ENCODE results near the gene NELL2. TPM values are rescaled to one million over a fixed set of nuclear protein-coding genes. Genes with fewer than 3 reads are reported as not detected.
A peak's percentile ranks its signal among the peaks of the same experiment; 100 is the strongest.
"Not testable (repeated sequence)": the region's sequence is repeated elsewhere in the genome, so short reads cannot be mapped to it uniquely, and the experiment has no call there.

Gene NELL2
- polyA plus RNA-seq, 1 donor from 2014 or later, result 5.2 TPM

GRCh38 chr12:44863867-44864266 lies 12.2 kb downstream of the NELL2 start:
- Mint-ChIP-seq H3K4me3 (no peak overlapping the region), H3K36me3 (no peaks in the 10 kb centered on the region), H3K27me3 (peaks cover 4% of the 10 kb centered on the region), H3K9me3 (peaks cover 5 to 27% (median 16%) of the 10 kb centered on the region in 3 donors), H3K4me1 (no peaks in the 10 kb centered on the region), H3K27ac (no peak overlapping the region)

- no peaks in the 10 kb centered on the region for H3K4me1 Mint-ChIP-seq
- no peaks in the 10 kb centered on the region for H3K27me3 Mint-ChIP-seq
- peaks cover 3 to 27% (median 13%) of the 10 kb centered on the region in 3 donors for H3K9me3 Mint-ChIP-seq
- no peak overlapping the region for H3K4me3 Mint-ChIP-seq
- H3K36me3 Mint-ChIP-seq, result no peaks in the 10 kb centered on the region
- no peak overlapping the region for H3K27ac Mint-ChIP-seq
Observed at GRCh38 chr12:44859998-44860689, 16.0 kb downstream of the NELL2 start.

DNA sequence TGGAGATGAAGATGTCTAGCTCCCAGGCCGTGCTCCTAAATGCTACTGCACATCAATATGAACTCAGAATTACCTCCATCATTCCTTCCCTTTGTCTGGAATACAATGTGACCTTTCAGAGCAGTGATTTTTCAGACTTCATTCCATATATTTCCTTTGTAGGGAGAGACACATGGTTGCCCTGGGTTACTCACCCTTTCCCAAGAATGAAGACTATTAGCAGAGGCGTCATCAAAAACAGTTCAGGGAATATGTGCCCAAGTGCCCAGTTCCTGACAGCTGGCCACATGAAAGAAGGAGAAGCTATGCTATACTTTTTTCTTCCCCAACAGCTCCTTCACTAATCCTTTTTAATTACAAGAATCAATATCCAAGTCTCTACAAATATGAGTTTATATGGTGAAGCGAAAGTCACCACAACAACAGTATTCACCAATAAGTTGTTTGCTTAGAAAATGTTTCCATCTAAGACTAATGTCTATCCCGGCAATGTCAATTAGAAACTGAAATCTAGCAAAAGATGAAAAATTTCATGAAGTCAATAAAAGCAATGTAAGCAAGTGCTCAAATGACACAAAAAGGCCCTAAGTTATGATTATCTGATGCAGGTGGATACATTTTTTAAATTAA lies 17.8 kb downstream of the NELL2 start:
- no peak overlapping the region for H3K27ac Mint-ChIP-seq
- peaks cover 2% of the 10 kb centered on the region for H3K27me3 Mint-ChIP-seq
- no peaks in the 10 kb centered on the region for H3K36me3 Mint-ChIP-seq
- H3K9me3 Mint-ChIP-seq, result peaks cover 3 to 17% (median 5%) of the 10 kb centered on the region in 3 donors
- no peak overlapping the region for H3K4me3 Mint-ChIP-seq
- H3K4me1 Mint-ChIP-seq, result no peaks in the 10 kb centered on the region

GRCh38 chr12:44852483-44852882 lies 23.6 kb downstream of the NELL2 start:
- H3K27me3 Mint-ChIP-seq, result peaks cover 2% of the 10 kb centered on the region
- no peaks in the 10 kb centered on the region for H3K36me3 Mint-ChIP-seq
- peaks cover 10 to 16% (median 15%) of the 10 kb centered on the region in 3 donors for H3K4me1 Mint-ChIP-seq
- H3K27ac Mint-ChIP-seq, result no peak overlapping the region
- no peak overlapping the region for H3K4me3 Mint-ChIP-seq
- H3K9me3 Mint-ChIP-seq, result no peaks in the 10 kb centered on the region

DNA sequence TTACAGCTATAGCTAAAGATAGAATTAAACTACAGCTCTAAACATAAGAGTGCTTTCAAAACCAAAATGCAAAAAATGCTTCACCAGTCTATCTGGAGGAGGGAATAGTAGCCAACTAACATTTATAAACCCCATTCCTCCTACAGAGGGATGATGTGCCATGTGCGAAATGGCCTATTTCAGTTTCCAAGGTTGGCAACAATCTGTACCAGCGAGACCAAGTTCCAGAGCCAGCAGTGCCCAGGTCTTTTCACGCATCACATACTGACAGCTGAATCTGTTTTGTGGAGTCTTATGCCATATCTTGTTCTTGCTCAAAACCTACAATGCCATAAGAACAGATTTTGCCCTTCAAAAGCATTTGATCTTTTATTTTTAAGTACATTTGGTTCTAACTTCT lies 24.5 kb downstream of the NELL2 start:
- Mint-ChIP-seq H3K4me3 (no peak overlapping the region), H3K27me3 (peaks cover 2% of the 10 kb centered on the region), H3K27ac (no peak overlapping the region), H3K4me1 (peaks cover 15 to 20% (median 19%) of the 10 kb centered on the region in 3 donors), H3K9me3 (no peaks in the 10 kb centered on the region), H3K36me3 (no peaks in the 10 kb centered on the region)

DNA sequence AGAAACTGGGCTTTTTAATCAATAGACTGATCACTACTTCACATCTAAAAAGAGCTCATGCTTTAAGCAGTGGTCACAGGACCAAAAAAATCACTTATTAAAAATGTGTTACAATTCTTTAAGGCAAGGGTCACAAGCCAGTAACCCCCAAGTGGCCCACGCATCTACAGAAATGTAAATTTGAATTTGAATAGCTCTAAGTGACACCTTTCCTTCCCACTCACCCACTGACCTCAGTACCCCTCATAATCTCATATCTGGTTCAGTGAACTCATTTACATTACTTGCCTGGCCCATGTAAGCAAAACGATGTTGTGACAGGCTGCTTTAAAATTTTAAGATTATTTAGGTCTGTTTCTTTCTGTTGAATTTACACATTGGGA lies 27.4 kb downstream of the NELL2 start:
- Mint-ChIP-seq H3K4me3 (peak overlapping the region in 3 of 4 donors; percentile 82 to 90 (median 83)), H3K36me3 (no peaks in the 10 kb centered on the region), H3K9me3 (no peaks in the 10 kb centered on the region), H3K27ac (peak overlapping the region; percentile 91 to 98 (median 96)), H3K27me3 (no peaks in the 10 kb centered on the region), H3K4me1 (peaks cover 15 to 20% (median 19%) of the 10 kb centered on the region in 3 donors)

DNA sequence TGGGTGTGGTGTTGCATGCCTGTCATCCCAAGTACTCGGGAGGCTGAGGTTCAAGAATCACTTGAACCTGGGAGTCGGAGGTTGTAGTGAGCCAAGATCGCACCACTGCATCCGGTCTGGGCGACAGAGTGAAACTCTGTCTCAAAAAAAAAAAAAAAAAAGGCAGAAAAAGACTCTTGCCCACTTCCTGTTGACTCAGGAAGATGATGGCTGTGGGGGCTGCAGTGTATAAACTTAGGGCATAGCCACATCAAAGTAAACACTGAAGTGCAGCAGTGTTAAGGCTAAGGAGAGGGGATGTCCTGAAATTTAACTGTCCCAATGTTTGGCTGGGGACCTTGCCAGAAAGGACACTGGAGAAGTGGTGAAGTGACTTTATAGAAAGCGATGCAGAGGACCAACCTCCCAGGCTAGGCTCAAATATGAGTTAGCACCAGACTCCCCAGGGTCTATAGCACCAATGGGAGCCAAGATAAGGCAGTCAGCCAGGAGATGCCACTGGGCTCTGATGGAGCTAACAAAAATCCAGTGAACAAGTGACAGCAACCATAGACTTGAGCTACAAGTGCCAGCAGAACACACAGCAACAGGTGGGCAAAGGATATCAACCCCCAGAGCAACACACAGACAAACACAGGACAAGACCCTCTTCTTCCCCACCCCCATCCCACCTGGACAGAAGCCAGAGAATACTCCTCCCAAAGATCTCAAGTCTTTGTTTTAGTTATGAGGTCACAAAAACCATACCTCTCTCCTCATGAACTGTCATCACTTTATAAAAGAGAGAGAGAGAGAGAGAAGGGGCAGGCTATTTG lies 28.0 kb downstream of the NELL2 start:
- no peaks in the 10 kb centered on the region for H3K9me3 Mint-ChIP-seq

DNA sequence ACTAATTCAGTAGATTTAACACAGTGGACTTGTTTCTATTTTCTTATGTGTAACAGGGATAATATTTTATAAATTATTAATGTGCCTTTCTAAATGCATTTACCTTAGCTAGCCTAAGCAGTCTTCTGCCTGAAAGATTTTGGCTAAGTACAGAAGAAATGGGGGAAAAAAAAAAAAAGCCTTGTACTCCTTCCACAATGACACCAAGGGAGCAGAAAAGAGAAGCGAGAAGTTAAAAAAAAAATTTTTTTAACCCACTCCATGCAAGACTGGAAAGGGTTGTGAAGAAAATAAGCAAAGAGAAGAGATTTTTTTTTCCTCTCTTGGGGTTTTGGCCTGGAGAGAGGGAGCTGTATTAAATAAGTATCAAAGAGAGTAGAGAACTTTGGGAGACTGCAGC lies 28.7 kb downstream of the NELL2 start:
- Mint-ChIP-seq H3K27ac (peak overlapping the region; percentile 91 to 98 (median 96)), H3K4me1 (peaks cover 17 to 20% (median 19%) of the 10 kb centered on the region in 3 donors), H3K27me3 (no peaks in the 10 kb centered on the region), H3K4me3 (peak overlapping the region; percentile 73 to 90 (median 82)), H3K36me3 (no peaks in the 10 kb centered on the region), H3K9me3 (no peaks in the 10 kb centered on the region)

More for the DNA sequence above, 28.0 kb downstream of the NELL2 start:
- H3K27ac Mint-ChIP-seq, result peak overlapping the region; percentile 91 to 98 (median 96)
- H3K4me1 Mint-ChIP-seq, result peaks cover 16 to 20% (median 19%) of the 10 kb centered on the region in 3 donors
- H3K4me3 Mint-ChIP-seq, result peak overlapping the region; percentile 73 to 90 (median 82)
- no peaks in the 10 kb centered on the region for H3K27me3 Mint-ChIP-seq
- H3K36me3 Mint-ChIP-seq, result no peaks in the 10 kb centered on the region

- H3K27me3 Mint-ChIP-seq, result no peaks in the 10 kb centered on the region
- peaks cover 17 to 20% (median 19%) of the 10 kb centered on the region in 3 donors for H3K4me1 Mint-ChIP-seq
- no peaks in the 10 kb centered on the region for H3K36me3 Mint-ChIP-seq
- no peak overlapping the region for H3K27ac Mint-ChIP-seq
- no peaks in the 10 kb centered on the region for H3K9me3 Mint-ChIP-seq
- H3K4me3 Mint-ChIP-seq, result no peak overlapping the region
Observed at GRCh38 chr12:44846826-44847225, 29.3 kb downstream of the NELL2 start.

DNA sequence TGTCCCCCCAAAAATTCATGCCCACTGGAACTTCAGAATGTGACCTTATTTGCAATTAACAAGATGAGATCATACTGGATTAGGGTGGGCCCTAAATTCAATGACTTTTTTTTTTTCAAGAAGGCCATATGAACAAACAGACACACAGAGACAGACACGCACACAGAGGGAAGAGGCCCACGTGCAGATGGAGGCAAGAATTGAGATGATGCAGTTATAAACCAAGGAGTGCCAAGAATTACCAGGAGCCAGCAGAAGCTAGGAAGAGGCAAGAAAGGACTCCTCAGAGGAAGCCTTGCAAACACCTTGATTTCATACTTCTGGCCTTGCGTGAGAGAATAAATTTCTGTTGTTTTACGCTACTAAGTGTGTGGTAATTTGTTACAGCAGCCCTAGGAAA lies 33.4 kb downstream of the NELL2 start:
- peaks cover 6 to 7% (median 6%) of the 10 kb centered on the region in 3 donors for H3K4me1 Mint-ChIP-seq
- no peak overlapping the region for H3K27ac Mint-ChIP-seq
- peaks cover 2% of the 10 kb centered on the region for H3K27me3 Mint-ChIP-seq
- H3K36me3 Mint-ChIP-seq, result no peaks in the 10 kb centered on the region
- H3K4me3 Mint-ChIP-seq, result no peak overlapping the region
- peaks cover 0 to 2% (median 0%) of the 10 kb centered on the region in 3 donors for H3K9me3 Mint-ChIP-seq

GRCh38 chr12:44839785-44840184 lies 36.3 kb downstream of the NELL2 start:
- Mint-ChIP-seq H3K27me3 (peaks cover 2% of the 10 kb centered on the region), H3K4me1 (peaks cover 0 to 1% (median 0%) of the 10 kb centered on the region in 3 donors), H3K36me3 (no peaks in the 10 kb centered on the region), H3K4me3 (no peak overlapping the region), H3K9me3 (peaks cover 0 to 2% (median 0%) of the 10 kb centered on the region in 3 donors), H3K27ac (no peak overlapping the region)

DNA sequence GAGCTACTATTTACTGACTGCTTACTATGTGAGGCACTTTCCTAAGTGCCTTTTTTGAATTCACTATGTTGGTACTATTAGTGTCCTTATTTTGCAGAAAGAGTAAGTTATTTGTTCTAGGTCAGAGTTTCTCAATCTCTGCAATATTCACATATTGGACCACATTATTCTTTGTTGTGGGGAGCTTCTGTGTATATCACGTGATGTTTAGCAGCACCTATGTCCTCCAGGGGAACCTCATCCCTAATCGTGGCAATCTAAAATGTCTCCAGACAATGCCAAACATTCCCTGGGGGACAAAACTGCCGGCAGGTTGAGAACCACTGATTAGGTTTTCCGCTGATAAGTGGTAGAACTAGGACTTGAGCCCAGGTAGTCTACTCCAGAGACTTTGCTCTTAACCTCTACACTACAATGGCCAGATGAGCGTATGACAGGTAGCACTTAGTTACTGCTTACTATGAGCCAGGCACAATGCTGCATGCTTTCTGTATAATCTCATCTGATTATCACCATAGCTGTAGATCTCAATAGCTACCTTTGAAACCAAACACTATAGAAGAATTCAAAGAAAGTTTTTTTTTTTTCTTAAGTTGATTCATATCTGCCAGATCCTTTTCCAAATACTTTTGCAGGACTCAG lies 38.9 kb downstream of the NELL2 start:
- no peak overlapping the region for H3K4me3 Mint-ChIP-seq
- peaks cover 2% of the 10 kb centered on the region for H3K27me3 Mint-ChIP-seq
- H3K27ac Mint-ChIP-seq, result no peak overlapping the region
- H3K36me3 Mint-ChIP-seq, result peaks cover 1% of the 10 kb centered on the region
- no peaks in the 10 kb centered on the region for H3K4me1 Mint-ChIP-seq
- H3K9me3 Mint-ChIP-seq, result peaks cover 0 to 2% (median 0%) of the 10 kb centered on the region in 3 donors

DNA sequence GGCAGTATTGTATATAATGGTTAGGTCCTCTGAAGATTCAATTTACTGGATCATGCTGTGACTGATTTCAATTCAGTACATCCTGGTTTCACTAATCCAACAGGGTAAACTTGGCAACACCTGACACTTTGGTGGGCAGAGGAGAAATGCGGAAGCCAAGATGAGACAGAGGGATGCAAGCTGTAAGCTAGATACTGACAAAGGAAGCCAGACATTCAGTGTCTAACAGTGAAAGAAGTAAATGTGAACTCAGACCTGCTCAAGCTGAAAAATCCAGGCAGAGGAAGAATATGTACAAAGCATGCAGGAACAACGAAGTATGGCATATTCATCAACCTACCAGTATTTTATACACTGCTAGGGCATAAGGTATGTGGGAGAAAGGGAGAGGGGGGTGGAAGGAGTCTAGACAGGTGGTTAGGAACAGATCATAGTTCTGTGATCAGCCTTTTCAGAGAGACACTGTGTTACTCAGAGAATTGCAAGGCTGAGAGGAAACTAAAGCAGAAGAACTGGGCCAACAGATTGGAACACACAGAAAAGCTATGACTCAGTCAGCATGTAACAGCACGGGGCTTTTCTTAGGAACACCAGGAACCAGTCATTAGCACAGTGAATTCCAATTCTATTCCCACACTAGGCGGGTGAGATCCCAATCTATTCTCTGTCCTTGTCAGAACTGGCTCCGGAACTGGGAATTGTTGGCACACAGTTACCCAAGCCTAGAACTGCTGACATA lies 40.3 kb downstream of the NELL2 start:
- Mint-ChIP-seq H3K4me1 (no peaks in the 10 kb centered on the region), H3K27me3 (peaks cover 2% of the 10 kb centered on the region), H3K4me3 (no peak overlapping the region), H3K27ac (no peak overlapping the region), H3K9me3 (peaks cover 0 to 2% (median 0%) of the 10 kb centered on the region in 3 donors), H3K36me3 (peaks cover 1% of the 10 kb centered on the region)

DNA sequence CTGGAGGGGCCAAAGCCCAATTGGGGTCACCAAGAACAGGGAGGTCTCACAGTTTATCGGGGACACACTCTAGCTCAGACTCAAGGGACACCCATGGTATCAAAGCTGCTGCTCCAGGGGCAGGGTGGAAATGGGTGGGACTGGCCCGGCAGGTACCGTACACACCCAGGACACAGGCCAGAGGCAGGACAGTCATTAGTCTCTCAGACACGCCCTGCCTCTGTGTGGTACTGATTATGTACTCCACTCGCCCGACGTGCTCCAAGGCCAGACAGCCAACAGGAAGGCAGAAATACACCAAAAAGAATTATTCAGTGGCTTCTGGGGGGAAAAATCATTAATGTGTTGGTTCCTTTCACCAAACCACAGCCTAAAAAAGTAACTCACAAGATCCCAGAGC lies 41.1 kb downstream of the NELL2 start:
- not testable (repeated sequence) for H3K4me1 Mint-ChIP-seq, H3K27me3 Mint-ChIP-seq, H3K36me3 Mint-ChIP-seq, H3K4me3 Mint-ChIP-seq, H3K27ac Mint-ChIP-seq, H3K9me3 Mint-ChIP-seq

All from IgD-negative memory B cell (primary cell).